ENCODE results near the gene ZNF138. TPM values are rescaled to one million over a fixed set of nuclear protein-coding genes. Genes with fewer than 3 reads are reported as not detected.

The ZNF138 gene
- total RNA-seq, 2 donors from 2014 or later = 10.1 to 13.5 TPM

DNA sequence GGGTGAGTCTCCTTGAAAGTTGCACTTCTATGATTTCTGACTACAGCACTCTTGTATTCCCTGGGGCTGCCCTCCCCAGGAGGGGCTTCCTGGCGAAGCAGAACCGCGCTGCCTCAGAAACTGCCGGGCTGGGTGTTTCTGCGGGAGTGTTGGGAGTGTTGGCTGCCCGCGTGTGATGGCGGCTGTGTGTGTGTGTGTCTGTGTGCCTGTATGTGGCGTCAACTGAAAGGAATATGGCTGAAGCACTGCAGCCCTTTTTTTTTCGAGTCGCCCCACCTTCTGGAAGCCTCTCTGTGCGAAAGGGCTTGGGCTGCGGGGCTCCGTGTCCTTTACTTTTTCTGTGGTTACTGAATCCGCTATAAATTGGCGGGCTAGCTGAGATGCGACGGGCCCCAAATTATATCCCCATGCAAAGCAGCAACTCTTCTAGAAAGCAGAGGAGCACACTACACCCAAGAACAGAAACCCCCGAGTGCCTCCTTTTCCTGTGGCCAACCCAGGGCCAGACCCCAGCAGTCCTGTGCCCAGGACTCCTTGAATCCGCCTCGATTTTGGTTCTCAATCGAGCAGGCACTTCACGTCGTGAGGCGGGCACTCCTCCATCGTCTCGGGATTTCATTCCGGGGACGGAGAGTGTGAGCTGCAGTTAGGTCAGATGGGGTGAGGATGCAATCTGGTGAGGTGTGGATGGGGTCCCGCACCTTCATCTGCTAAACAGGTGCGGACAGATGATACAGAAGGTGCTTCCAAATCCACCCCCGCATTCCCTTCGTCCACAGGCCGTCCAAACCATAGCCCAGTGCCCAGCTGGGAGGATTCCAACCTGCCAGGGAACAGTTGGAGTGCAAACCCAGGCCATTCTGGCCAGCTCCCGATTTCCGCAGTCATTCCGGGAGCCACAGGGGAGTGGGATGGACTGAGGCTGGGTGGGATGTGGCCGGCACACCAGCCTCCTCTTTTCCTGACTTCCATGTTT lies 86.4 kb downstream of the ZNF138 start:
- Histone ChIP-seq H3K9me3 (no peaks in the 10 kb centered on the region), H3K27me3 (replicated peaks; ENCODE audit: insufficient read depth) (no peaks in the 10 kb centered on the region), H3K36me3 (no peaks in the 10 kb centered on the region), H3K4me3 (no peak overlapping the region), H3K4me1 (replicated peaks) (no peaks in the 10 kb centered on the region), H3K27ac (no peak overlapping the region)
- intact Hi-C loops (cut with DNase I) = no loop called here
- WGBS = 97% methylated on average over 38 of the region's 38 CpGs
- TF ChIP-seq POLR2AphosphoS5 (IDR thresholded peaks at IDR 0.05) (no peak), POLR2A (IDR thresholded peaks at IDR 0.05) (no peak)
- TF ChIP-seq, protein P1, sequence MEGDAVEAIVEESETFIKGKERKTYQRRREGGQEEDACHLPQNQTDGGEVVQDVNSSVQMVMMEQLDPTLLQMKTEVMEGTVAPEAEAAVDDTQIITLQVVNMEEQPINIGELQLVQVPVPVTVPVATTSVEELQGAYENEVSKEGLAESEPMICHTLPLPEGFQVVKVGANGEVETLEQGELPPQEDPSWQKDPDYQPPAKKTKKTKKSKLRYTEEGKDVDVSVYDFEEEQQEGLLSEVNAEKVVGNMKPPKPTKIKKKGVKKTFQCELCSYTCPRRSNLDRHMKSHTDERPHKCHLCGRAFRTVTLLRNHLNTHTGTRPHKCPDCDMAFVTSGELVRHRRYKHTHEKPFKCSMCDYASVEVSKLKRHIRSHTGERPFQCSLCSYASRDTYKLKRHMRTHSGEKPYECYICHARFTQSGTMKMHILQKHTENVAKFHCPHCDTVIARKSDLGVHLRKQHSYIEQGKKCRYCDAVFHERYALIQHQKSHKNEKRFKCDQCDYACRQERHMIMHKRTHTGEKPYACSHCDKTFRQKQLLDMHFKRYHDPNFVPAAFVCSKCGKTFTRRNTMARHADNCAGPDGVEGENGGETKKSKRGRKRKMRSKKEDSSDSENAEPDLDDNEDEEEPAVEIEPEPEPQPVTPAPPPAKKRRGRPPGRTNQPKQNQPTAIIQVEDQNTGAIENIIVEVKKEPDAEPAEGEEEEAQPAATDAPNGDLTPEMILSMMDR (IDR thresholded peaks at IDR 0.05) = no peak
- DNase-seq (ENCODE audit: low spot score) = no peak

- no peak overlapping the region for H3K27ac ChIP-seq
- no peaks in the 10 kb centered on the region for H3K36me3 ChIP-seq
- intact Hi-C loops (cut with DNase I) = no loop called here
- H3K9me3 ChIP-seq = no peaks in the 10 kb centered on the region
- WGBS = 82% methylated on average over 25 of the region's 26 CpGs
- H3K4me1 ChIP-seq (replicated peaks) = no peaks in the 10 kb centered on the region
- TF ChIP-seq POLR2A (IDR thresholded peaks at IDR 0.05) (no peak), POLR2AphosphoS5 (IDR thresholded peaks at IDR 0.05) (no peak)
- TF ChIP-seq, protein P1 (IDR thresholded peaks at IDR 0.05) = no peak
- no peaks in the 10 kb centered on the region for H3K27me3 ChIP-seq (replicated peaks; ENCODE audit: insufficient read depth)
- DNase-seq (ENCODE audit: low spot score) = no peak
- H3K4me3 ChIP-seq = peak overlapping the region; percentile 38 to 41
Measured at GRCh38 chr7:64881461-64882287, 87.4 kb downstream of the ZNF138 start.

GRCh38 chr7:64882341-64883112 lies 88.3 kb downstream of the ZNF138 start:
- TF ChIP-seq POLR2AphosphoS5 (IDR thresholded peaks at IDR 0.05) (peak; percentile 74), POLR2A (IDR thresholded peaks at IDR 0.05) (no peak)
- TF ChIP-seq, protein P1 (IDR thresholded peaks at IDR 0.05) = no peak
- no peaks in the 10 kb centered on the region for H3K36me3 ChIP-seq
- no peaks in the 10 kb centered on the region for H3K4me1 ChIP-seq (replicated peaks)
- 9% methylated on average over 55 of the region's 55 CpGs for WGBS
- no peaks in the 10 kb centered on the region for H3K9me3 ChIP-seq
- H3K27me3 ChIP-seq (replicated peaks; ENCODE audit: insufficient read depth) = no peaks in the 10 kb centered on the region
- DNase-seq (ENCODE audit: low spot score) = peak; percentile 70
- intact Hi-C loops (cut with DNase I) = no loop called here
- peak overlapping the region in 1 of 2 donors; percentile 17 for H3K27ac ChIP-seq
- peak overlapping the region; percentile 38 to 41 for H3K4me3 ChIP-seq

Other genes with a start within 250 kb of the ZNF138 start
- gene ZNF680, start 231.4 kb upstream of the ZNF138 start, total RNA-seq = 10 to 100 TPM; 17.6 to 48.2 TPM
- 1 to 10 TPM; 9.0 to 9.7 TPM for gene ZNF107, start 128.3 kb upstream of the ZNF138 start, total RNA-seq
- 10 to 100 TPM in 1 of 2 donors, 1 to 10 TPM in 1; 9.7 to 11.5 TPM for gene ZNF273, start 108.8 kb downstream of the ZNF138 start, total RNA-seq
- 10 to 100 TPM in 1 of 2 donors, 1 to 10 TPM in 1; 6.1 to 26.8 TPM for gene ZNF117, start 196.6 kb downstream of the ZNF138 start, total RNA-seq
- 10 to 100 TPM; 11.3 to 67.7 TPM for gene ERV3-1, start 212.3 kb downstream of the ZNF138 start, total RNA-seq